GM23338 (cell line): ENCODE measurements around the gene SERINC5. TPM values are rescaled to one million over a fixed set of nuclear protein-coding genes. Genes with fewer than 3 reads are reported as not detected.

ENCODE experiments used
- ATAC-seq: fragments of 200-7000 bp; cut with Tn5 transposase; 3 replicates; pipeline ENCODE4 v1.9.1; 2020
- DNase-seq: peaks from one replicate; pipeline ENCODE4 v3.0.0-alpha.2; 2015; ENCODE audit warnings: low spot score
- H2AFZ ChIP-seq: fragments of 200-600 bp; sonication (generic); 2 replicates; pipeline ENCODE4 v1.8.0; 2016; ENCODE audit warnings: antibody characterized with exemption, mild to moderate bottlenecking, moderate library complexity
- H3F3A ChIP-seq: fragments of 200-600 bp; sonication (generic); replicated peaks from 2 replicates; pipeline ENCODE4 v1.8.0; 2017; ENCODE audit warnings: antibody characterized with exemption, mixed run types, low read depth
- H3K27ac ChIP-seq: fragments of 200-600 bp; sonication (generic); 2 replicates; pipeline ENCODE4 v1.6.1; 2016; ENCODE audit warnings: low read depth
- H3K27me3 ChIP-seq: fragments of 200-600 bp; sonication (generic); 2 replicates; pipeline ENCODE4 v1.8.0; 2016; ENCODE audit warnings: mild to moderate bottlenecking, mixed run types, moderate library complexity; ENCODE audit not compliant: insufficient read depth
- H3K36me3 ChIP-seq: fragments of 200-600 bp; sonication (generic); 2 replicates; pipeline ENCODE4 v1.8.0; 2016; ENCODE audit warnings: mild to moderate bottlenecking; ENCODE audit not compliant: insufficient read depth
- H3K4me1 ChIP-seq: fragments of 200-600 bp; sonication (generic); 2 replicates; pipeline ENCODE4 v1.8.0; 2016; ENCODE audit warnings: mild to moderate bottlenecking, moderate library complexity; ENCODE audit not compliant: insufficient read depth
- H3K4me2 ChIP-seq: fragments of 200-600 bp; sonication (generic); 2 replicates; pipeline ENCODE4 v1.7.1; 2017; ENCODE audit warnings: mixed run types
- H3K4me3 ChIP-seq: fragments of 200-600 bp; sonication (generic); 2 replicates; pipeline ENCODE4 v1.6.1; 2016; ENCODE audit warnings: mixed run types
- H3K79me2 ChIP-seq: fragments of 200-600 bp; sonication (generic); replicated peaks from 2 replicates; pipeline ENCODE4 v1.8.0; 2017; ENCODE audit warnings: mild to moderate bottlenecking; ENCODE audit not compliant: insufficient read depth
- H3K9me2 ChIP-seq: fragments of 200-600 bp; sonication (generic); 2 replicates; pipeline ENCODE4 v1.8.0; 2017; ENCODE audit not compliant: insufficient read depth
- H4K20me1 ChIP-seq: fragments of 200-600 bp; sonication (generic); replicated peaks from 2 replicates; pipeline ENCODE4 v1.8.0; 2017; ENCODE audit warnings: mild to moderate bottlenecking; ENCODE audit not compliant: insufficient read depth
- H3K27ac Mint-ChIP-seq: 2 replicates; pipeline ENCODE4 v1.8.0; 2020; ENCODE audit warnings: inconsistent platforms, mild to moderate bottlenecking, moderate library complexity, mixed read lengths
- H3K27me3 Mint-ChIP-seq: 3 replicates; pipeline ENCODE4 v1.8.0; 2022; ENCODE audit warnings: low read depth, mild to moderate bottlenecking, moderate library complexity, mixed read lengths, inconsistent platforms; ENCODE audit not compliant: insufficient read depth, poor library complexity
- H3K36me3 Mint-ChIP-seq: 3 replicates; pipeline ENCODE4 v1.8.0; 2021; ENCODE audit warnings: low read depth, mild to moderate bottlenecking, inconsistent platforms, moderate library complexity, mixed read lengths
- H3K4me1 Mint-ChIP-seq: 3 replicates; pipeline ENCODE4 v1.8.0; 2020; ENCODE audit warnings: mild to moderate bottlenecking, inconsistent platforms, mixed read lengths
- H3K4me3 Mint-ChIP-seq: 3 replicates; pipeline ENCODE4 v1.8.0; 2021; ENCODE audit warnings: moderate library complexity, mild to moderate bottlenecking, inconsistent platforms, mixed read lengths
- H3K9me3 Mint-ChIP-seq: 3 replicates; pipeline ENCODE4 v1.8.0; 2020; ENCODE audit warnings: moderate library complexity, mild to moderate bottlenecking, inconsistent platforms, mixed read lengths
- CREB1 ChIP-seq: fragments of 250-450 bp; sonication (Bioruptor Pico); IDR thresholded peaks from 2 replicates; pipeline ENCODE4 v1.5.0; 2020; ENCODE audit warnings: low read depth, mild to moderate bottlenecking, moderate library complexity
- EZH2 ChIP-seq: fragments of 200-600 bp; sonication (generic); IDR thresholded peaks from one replicate; pipeline ENCODE4 v1.8.0; 2017; ENCODE audit warnings: antibody characterized with exemption, mild to moderate bottlenecking, low read depth; ENCODE audit not compliant: unreplicated experiment
- EZH2phosphoT487 ChIP-seq: fragments of 200-600 bp; sonication (generic); IDR thresholded peaks from one replicate; pipeline ENCODE4 v1.8.1; 2018; ENCODE audit warnings: antibody characterized with exemption; ENCODE audit not compliant: unreplicated experiment
- JUNB ChIP-seq: IDR thresholded peaks from one replicate; pipeline ENCODE4 v1.6.1; 2016; ENCODE audit warnings: antibody characterized with exemption; ENCODE audit not compliant: unreplicated experiment
- NANOG ChIP-seq: IDR thresholded peaks from 2 replicates; pipeline ENCODE4 v1.6.1; 2016; ENCODE audit warnings: antibody characterized with exemption, borderline replicate concordance
- POLR2AphosphoS5 ChIP-seq: IDR thresholded peaks from 2 replicates; pipeline ENCODE4 v1.6.1; 2016; ENCODE audit warnings: antibody characterized with exemption, low read depth
- REST ChIP-seq: IDR thresholded peaks from one replicate; pipeline ENCODE4 v1.6.1; 2018; ENCODE audit warnings: antibody characterized with exemption; ENCODE audit not compliant: unreplicated experiment
- STAT1 ChIP-seq: IDR thresholded peaks from one replicate; pipeline ENCODE4 v1.6.1; 2016; ENCODE audit warnings: antibody characterized with exemption; ENCODE audit not compliant: unreplicated experiment
- ZNF114 ChIP-seq: fragments of 250-450 bp; sonication (Bioruptor Pico); IDR thresholded peaks from 2 replicates; pipeline ENCODE4 v1.5.0; 2020; ENCODE audit warnings: mild to moderate bottlenecking, moderate library complexity
- ZNF331 ChIP-seq: fragments of 250-450 bp; sonication (Bioruptor Pico); IDR thresholded peaks from 2 replicates; pipeline ENCODE4 v1.5.0; 2020; ENCODE audit warnings: low read depth, mild to moderate bottlenecking, moderate library complexity
- ZNF462 ChIP-seq: fragments of 250-450 bp; sonication (Bioruptor Pico); IDR thresholded peaks from 2 replicates; pipeline ENCODE4 v1.5.0; 2020; ENCODE audit warnings: mild to moderate bottlenecking, moderate library complexity
- polyA plus RNA-seq: library from polyadenylated mRNA; unstranded; fragments of >200 nt; fragmentation: Nextera tagmentation; extraction: Ambion mirVana; gene quantifications from 2 replicates; pipeline ENCODE4 v1.2.1, GENCODE V29; 2016
- total RNA-seq: library from RNA; depleted of rRNA; stranded (reverse); fragments of >200 nt; shearing (Covaris generic); gene quantifications from 2 replicates; pipeline ENCODE4 v1.2.3, GENCODE V29; 2014
- TF ChIP-seq, protein P1 (sequence below), 2 experiments: fragments of 200-600 bp in 1 of 2; sonication (generic) in 1 of 2; conservative IDR thresholded peaks; 2 replicates each; pipeline versions ENCODE4 v1.5.1 to v1.6.1; 2016 to 2017; ENCODE audit warnings: antibody characterized with exemption in 2 of 2, low read depth in 2 of 2, mild to moderate bottlenecking in 2 of 2, moderate library complexity in 1 of 2
- TF ChIP-seq, protein P2 (sequence below): IDR thresholded peaks from 2 replicates; pipeline ENCODE4 v1.6.1; 2016; ENCODE audit warnings: antibody characterized with exemption

SERINC5 gene
- total and polyA plus RNA-seq, 2 experiments from 2014 or later, result 34.0 to 107 TPM

DNA sequence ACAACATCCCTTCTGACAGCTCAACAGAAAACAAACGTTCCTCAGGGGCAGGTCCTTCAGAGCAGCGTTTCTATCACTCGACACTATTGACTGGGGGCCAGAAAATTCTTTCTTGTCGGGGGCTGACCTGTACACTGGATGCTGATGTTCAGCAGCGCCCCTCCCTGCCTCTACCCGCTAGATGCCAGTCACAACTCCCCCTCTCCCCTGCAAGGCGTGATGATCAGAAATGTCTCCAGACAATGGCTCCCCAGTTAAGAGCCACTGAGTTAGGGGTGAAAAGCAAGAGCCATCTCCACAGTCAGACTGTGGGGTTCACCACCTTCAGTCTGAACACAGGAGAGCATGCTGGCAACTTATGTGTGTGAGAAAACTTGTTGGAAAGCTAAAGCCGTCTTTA, 39.8 kb downstream of the SERINC5 start:
- Mint-ChIP-seq H3K9me3 (no peaks in the 10 kb centered on the region), H3K27me3 (peaks cover 4% of the 10 kb centered on the region), H3K4me1 (peaks cover 48% of the 10 kb centered on the region), H3K4me3 (no peak overlapping the region), H3K27ac (no peak overlapping the region), H3K36me3 (no peaks in the 10 kb centered on the region; the same call in 2 of the 3 replicates)
- DNase-seq (no peak), ATAC-seq (no peak)
- Histone ChIP-seq H3K79me2 (peaks cover 100% of the 10 kb centered on the region), H3K4me3 (no peak overlapping the region), H3K27me3 (no peaks in the 10 kb centered on the region), H2AFZ (no peak overlapping the region), H3K9me2 (no peaks in the 10 kb centered on the region), H3K36me3 (no peaks in the 10 kb centered on the region), H3K4me2 (no peak overlapping the region), H4K20me1 (peaks cover 65% of the 10 kb centered on the region), H3K27ac (peak overlapping the region; percentile 81; the same call in 1 of the 2 replicates), H3K4me1 (peaks cover 65% of the 10 kb centered on the region), H3F3A (peaks cover under 1% of the 10 kb centered on the region; the same call in 1 of the 2 replicates)
- TF ChIP-seq REST, result no peak
- no peak for TF ChIP-seq EZH2phosphoT487
- no peak for TF ChIP-seq POLR2AphosphoS5
- no peak for TF ChIP-seq ZNF462 (CRISPR knock-in tag)
- TF ChIP-seq ZNF331 (CRISPR knock-in tag), result no peak
- no peak for TF ChIP-seq ZNF114 (CRISPR knock-in tag)
- no peak for TF ChIP-seq JUNB
- no peak for TF ChIP-seq STAT1
- TF ChIP-seq CREB1 (CRISPR knock-in tag), result no peak
- TF ChIP-seq NANOG, result no peak
- TF ChIP-seq, protein P1, sequence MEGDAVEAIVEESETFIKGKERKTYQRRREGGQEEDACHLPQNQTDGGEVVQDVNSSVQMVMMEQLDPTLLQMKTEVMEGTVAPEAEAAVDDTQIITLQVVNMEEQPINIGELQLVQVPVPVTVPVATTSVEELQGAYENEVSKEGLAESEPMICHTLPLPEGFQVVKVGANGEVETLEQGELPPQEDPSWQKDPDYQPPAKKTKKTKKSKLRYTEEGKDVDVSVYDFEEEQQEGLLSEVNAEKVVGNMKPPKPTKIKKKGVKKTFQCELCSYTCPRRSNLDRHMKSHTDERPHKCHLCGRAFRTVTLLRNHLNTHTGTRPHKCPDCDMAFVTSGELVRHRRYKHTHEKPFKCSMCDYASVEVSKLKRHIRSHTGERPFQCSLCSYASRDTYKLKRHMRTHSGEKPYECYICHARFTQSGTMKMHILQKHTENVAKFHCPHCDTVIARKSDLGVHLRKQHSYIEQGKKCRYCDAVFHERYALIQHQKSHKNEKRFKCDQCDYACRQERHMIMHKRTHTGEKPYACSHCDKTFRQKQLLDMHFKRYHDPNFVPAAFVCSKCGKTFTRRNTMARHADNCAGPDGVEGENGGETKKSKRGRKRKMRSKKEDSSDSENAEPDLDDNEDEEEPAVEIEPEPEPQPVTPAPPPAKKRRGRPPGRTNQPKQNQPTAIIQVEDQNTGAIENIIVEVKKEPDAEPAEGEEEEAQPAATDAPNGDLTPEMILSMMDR (conservative IDR thresholded peaks at IDR 0.05; ENCODE audit: low read depth in 2 of 2), result no peak
- TF ChIP-seq, protein P2, sequence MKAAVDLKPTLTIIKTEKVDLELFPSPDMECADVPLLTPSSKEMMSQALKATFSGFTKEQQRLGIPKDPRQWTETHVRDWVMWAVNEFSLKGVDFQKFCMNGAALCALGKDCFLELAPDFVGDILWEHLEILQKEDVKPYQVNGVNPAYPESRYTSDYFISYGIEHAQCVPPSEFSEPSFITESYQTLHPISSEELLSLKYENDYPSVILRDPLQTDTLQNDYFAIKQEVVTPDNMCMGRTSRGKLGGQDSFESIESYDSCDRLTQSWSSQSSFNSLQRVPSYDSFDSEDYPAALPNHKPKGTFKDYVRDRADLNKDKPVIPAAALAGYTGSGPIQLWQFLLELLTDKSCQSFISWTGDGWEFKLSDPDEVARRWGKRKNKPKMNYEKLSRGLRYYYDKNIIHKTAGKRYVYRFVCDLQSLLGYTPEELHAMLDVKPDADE, result no peak
- TF ChIP-seq EZH2, result no peak
